GM12892 (cell line): ENCODE results near the gene PKN3.

Experiments used
- POLR2AphosphoS5 ChIP-seq: IDR thresholded peaks from 2 replicates; pipeline ENCODE4 v1.6.1; 2011; ENCODE audit warnings: low read depth, low read length, control low read depth
- TAF1 ChIP-seq: IDR thresholded peaks from 2 replicates; pipeline ENCODE4 v1.6.1; 2011; ENCODE audit warnings: low read depth, mild to moderate bottlenecking, control low read depth, low read length, borderline replicate concordance

DNA sequence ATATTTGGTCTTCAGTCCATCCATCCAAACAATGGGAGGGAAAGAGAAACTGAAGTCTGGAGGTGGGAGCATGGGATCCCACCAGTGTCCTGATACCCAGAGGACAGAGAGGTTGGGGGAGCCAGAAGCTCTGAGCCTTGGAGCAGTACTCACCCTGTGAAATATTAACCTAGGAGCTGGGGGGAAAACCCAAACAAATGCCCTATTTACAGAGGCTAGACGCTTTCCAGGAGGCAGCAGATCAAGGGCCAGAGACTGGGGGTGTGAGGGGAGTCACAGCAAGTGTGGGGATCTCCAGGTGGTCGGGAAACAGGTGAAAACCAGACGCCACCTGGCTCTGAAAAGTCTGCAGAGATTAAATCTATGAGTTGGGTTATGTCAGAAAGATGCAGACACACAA is 63.2 kb downstream of the PKN3 start:
- TF ChIP-seq TAF1: no peak
- TF ChIP-seq POLR2AphosphoS5: no peak
